Measurements from ENCODE around the gene HSPA4L.

Gene HSPA4L

GRCh38 chr4:127783955-127784770, 2.0 kb downstream of the HSPA4L start:
- DNase-seq = no peak

DNA sequence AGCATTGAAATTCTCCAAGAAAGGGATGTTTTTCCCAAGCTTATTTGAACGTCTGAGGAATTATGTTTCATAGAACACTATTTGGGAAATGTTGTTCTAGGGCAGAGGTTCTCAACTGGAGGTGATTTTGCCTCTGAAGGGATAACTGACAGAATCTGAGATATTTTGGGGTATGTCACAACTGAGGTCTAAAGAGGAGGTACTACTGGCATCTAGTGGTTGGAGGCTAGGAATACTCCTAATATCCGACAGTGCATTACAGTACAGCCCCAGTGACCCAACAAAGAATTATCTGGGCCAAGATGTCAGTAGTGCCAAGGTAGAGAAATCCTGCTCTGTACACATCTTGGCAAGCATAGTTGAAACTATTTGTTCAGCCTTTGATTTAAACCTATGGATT, 6.4 kb downstream of the HSPA4L start:
- no peak for DNase-seq

DNA sequence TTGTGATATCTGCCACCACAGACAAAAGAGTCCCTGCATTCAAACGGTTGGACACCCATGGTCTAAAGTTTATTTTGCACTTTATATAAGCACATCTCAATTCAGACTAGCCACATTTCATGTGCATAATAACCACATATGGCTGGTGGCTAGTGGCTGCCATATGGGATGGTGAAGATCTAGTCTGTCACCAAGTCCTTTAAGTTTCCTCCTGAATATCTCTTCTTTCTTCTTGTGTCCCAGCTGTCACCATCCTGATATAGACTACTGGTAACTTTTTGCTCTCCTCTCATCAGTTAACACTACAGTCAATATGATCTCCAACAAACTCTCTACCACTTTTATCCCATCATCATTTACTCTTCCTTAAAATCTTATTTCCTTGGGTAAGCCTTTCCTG, 9.3 kb downstream of the HSPA4L start:
- no peak for DNase-seq

DNA sequence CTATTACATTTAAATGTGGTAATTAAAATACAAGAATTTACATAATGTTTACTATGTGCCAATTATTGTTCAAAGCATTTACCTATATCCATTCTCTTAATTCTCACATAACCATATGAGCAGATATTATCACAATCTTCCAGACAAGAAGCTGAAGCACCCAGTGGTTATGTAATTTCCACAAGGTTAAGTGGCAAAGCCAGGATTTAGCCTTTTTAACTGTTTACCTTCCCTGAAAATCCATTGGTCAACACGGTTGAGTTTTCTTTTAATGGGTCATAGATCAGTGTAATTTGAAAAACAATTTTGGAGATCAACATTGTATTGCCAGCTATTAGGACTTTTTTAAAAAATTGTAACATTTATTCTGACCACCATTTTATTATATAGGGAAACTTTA, 11.4 kb downstream of the HSPA4L start:
- no peak for DNase-seq

- DNase-seq = no peak
Observed at GRCh38 chr4:127799711-127800110, 17.6 kb downstream of the HSPA4L start.

GRCh38 chr4:127809173-127809800, 27.2 kb downstream of the HSPA4L start:
- DNase-seq = no peak

GRCh38 chr4:127810551-127810950, 28.4 kb downstream of the HSPA4L start:
- no peak for DNase-seq

- DNase-seq = no peak
Observed at GRCh38 chr4:127822430-127822829, 40.3 kb downstream of the HSPA4L start.

GRCh38 chr4:127828121-127828520, 46.0 kb downstream of the HSPA4L start:
- no peak for DNase-seq

DNA sequence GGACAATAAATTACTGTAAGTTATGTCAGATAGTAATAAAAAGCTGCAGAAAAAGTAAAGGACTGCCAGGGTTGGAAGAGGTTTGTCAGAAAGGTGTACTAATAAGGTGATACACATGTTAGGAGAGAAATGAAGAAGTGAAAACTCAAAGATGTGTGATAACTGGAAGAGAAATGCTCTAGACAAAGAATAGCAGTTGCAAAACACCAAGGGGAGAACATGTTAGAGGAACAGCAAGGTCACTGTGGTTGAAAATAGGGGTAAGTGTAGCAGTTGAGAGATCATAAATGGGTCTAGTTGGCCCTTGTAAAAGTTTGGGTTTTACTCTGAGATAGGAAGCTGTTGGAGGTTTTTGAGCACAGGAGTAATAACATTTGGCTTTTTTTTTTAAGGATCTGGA, 46.9 kb downstream of the HSPA4L start:
- DNase-seq = no peak

- DNase-seq = no peak
Observed at GRCh38 chr4:127832585-127832984, 50.5 kb downstream of the HSPA4L start.

DNA sequence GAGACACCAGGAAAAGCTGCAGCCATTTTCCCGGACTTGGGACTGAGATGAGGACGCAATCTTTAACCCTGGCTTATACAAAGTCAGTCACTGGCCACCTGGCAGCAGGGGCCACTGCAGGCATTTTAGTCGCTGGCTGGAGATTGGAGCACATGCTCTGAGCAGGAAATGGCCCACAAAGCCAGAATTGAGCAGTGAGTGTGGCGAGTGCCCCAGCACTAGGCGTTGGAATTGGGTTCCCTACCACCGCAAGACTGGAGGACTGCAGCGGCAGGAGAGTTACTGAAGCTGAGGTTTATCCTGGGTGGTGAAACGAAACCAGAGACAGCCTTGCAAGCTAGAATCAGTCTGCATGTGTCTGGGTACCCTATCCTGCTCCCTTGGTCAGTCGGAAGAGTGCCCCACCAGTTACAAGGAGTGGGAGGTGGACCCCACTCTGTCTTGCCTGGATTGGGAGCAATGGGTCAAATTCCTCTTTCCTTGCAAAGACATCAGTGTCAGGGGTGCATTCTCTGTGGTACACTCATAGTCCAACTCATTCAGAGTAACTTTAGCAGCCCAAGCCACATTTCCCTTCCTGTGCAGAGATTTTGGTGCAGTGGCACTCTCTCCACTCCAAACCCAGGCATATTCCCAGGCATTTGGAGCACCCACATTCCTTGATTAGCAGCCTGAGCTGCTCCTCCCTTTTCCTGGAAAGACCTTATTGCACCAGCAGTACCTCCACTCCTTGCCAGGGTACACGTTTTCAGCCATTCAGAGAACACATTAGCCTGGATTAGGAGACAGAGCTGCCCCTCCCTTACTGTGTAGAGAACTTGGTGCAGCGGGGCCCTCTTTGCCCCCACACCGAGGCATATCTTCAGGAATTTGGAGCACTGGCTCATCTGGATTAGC, 61.8 kb downstream of the HSPA4L start:
- DNase-seq = no peak

GRCh38 chr4:127844601-127845116, 62.5 kb downstream of the HSPA4L start:
- no peak for DNase-seq

GRCh38 chr4:127846061-127846460, 63.9 kb downstream of the HSPA4L start:
- no peak for DNase-seq

- no peak for DNase-seq
Observed at GRCh38 chr4:127846765-127847164, 64.6 kb downstream of the HSPA4L start.

- no peak for DNase-seq
Observed at GRCh38 chr4:127849505-127850234, 67.5 kb downstream of the HSPA4L start.

DNA sequence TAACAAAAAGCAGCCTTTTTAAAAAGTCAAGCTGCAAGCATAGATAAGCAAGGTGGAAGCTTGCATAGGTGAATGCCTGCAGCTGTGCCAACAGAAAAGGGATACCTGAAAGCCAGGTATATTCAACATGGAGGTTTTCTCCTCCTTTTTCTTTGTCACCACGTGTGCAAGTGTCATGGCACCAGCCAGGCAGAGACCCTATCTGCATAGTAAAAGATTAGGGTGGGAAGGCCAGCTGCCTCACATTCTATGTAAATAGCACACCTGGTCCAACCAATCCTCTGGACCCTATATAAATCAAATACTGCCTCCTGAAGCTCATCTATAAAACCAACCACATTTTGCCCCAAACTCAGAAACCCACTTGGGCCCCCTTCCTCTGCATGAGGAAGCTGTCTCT, 70.5 kb downstream of the HSPA4L start:
- DNase-seq = no peak

GRCh38 chr4:127856196-127856812, 74.2 kb downstream of the HSPA4L start:
- no peak for DNase-seq

GRCh38 chr4:127856813-127857447, 74.8 kb downstream of the HSPA4L start:
- DNase-seq = no peak

GRCh38 chr4:127857641-127858040, 75.5 kb downstream of the HSPA4L start:
- no peak for DNase-seq

GRCh38 chr4:127868196-127868595, 86.1 kb downstream of the HSPA4L start:
- no peak for DNase-seq

GRCh38 chr4:127870281-127870680, 88.2 kb downstream of the HSPA4L start:
- no peak for DNase-seq
